Pancreas (tissue), 10 donors: ENCODE results near the gene HOXA6. TPM values are rescaled to one million over a fixed set of nuclear protein-coding genes. Genes with fewer than 3 reads are reported as not detected.

Experiments
- ATAC-seq, 4 donors: fragments of 200-7000 bp; cut with Tn5 transposase; one replicate each; pipeline versions ENCODE4 v1.8.0 to v1.9.1; 2020; ENCODE audit warnings: mild to moderate bottlenecking in 4 of 4, moderate library complexity in 4 of 4
- DNase-seq, 6 donors: peaks; one replicate each; pipeline ENCODE4 v3.0.0-alpha.2; 2020
- FAIRE-seq: peaks from 2 replicates; lab custom pipeline; 2012; peaks lifted over from hg19 to GRCh38; lab: Jason Lieb, UNC
- H3K27ac ChIP-seq, 4 donors: fragments of 200-600 bp; sonication (generic); 1 replicate in 3 of 4; 2 replicates in 1 of 4; pipeline versions ENCODE4 v1.5.0 to v1.8.0; 2020
- H3K27me3 ChIP-seq, 4 donors: fragments of 200-600 bp; one replicate each; pipeline ENCODE4 v1.8.0; 2021
- H3K36me3 ChIP-seq, 3 donors: fragments of 200-600 bp; sonication (generic) in 1 of 3; one replicate each; pipeline versions ENCODE4 v1.5.0 to v1.8.0; 2020 to 2021
- H3K4me1 ChIP-seq, 3 donors: fragments of 200-600 bp; one replicate each; pipeline ENCODE4 v1.8.0; 2021
- H3K4me3 ChIP-seq, 4 donors: fragments of 200-600 bp; sonication (generic) in 2 of 4; one replicate each; pipeline versions ENCODE4 v1.5.0 to v1.8.0; 2020 to 2021
- H3K9me3 ChIP-seq, 4 donors: fragments of 200-600 bp; one replicate each; pipeline ENCODE4 v1.8.0; 2021
- CTCF ChIP-seq, 4 donors: fragments of 200-600 bp; sonication (generic) in 3 of 4; IDR thresholded peaks; one replicate each; pipeline versions ENCODE4 v1.5.0 to v1.8.0; 2021; ENCODE audit warnings: antibody characterized with exemption in 4 of 4
- WGBS, 2 donors: extraction: QIAGEN DNeasy Blood & Tissue Kit; methylation state at CpG; one replicate each; pipeline ENCODE4 v1.1.7; 2013; 5-methylcytosine and 5-hydroxymethylcytosine counted together
- intact Hi-C, 3 donors: fragments of 100-400 bp; cut with DNase I; formaldehyde crosslinking; loops; one replicate each; pipeline versions ENCODE4 v1.11.1 to v1.14.2; 2022
- polyA plus RNA-seq, 2 donors: library from polyadenylated mRNA; stranded (reverse); fragments of 200-250 nt; gene quantifications; one replicate each; pipeline ENCODE4 v1.2.3, GENCODE V29; 2013
- total RNA-seq, 6 donors: library from RNA; stranded (reverse); fragmentation: NEBNext Ultra II Directional in 4 of 6; extraction: Animal tissue kit (Norgen Biotek cat#: 25700) in 4 of 6; gene quantifications; one replicate each; pipeline versions ENCODE4 v1.2.1 to v1.2.4, GENCODE V29; 2021 to 2023
- donor health status: healthy with polysubstance abuse.
- donor health status: DM: no; HTN: no; CAD: no; lungs with moderate emphysema.
- donor health status: DM: no; HTN: no; CAD: no.
- donor health status: control.
- donor health status: control.
- donor health status: Bipolar disorder and iron deficiency.
- donor health status: DM: yes; HTN: yes; CAD: no.
- donor health status: DM: no; HTN: no; CAD: no.
- donor health status: DM: no; HTN: no; CAD: no.
- donor health status: DM: yes; HTN: yes; CAD: no.

The HOXA6 gene
- total and polyA plus RNA-seq, 8 donors: 0.12 to 0.34 TPM; not detected in 6

- H3K4me1 ChIP-seq: peaks cover 0 to 3% (median 0%) of the 10 kb centered on the region in 3 donors
- no peaks in the 10 kb centered on the region for H3K9me3 ChIP-seq
- ATAC-seq (no peak), FAIRE-seq (no peak), DNase-seq (no peak)
- peaks cover 0 to 68% (median 4%) of the 10 kb centered on the region in 4 donors for H3K27me3 ChIP-seq
- no peaks in the 10 kb centered on the region for H3K36me3 ChIP-seq
- H3K27ac ChIP-seq: no peak overlapping the region
- 7 to 18% methylated on average over 3 of the region's 3 CpGs for whole genome bisulfite sequencing, 2 donors
- TF ChIP-seq CTCF (IDR thresholded peaks at IDR 0.05): no peak
- no peak overlapping the region for H3K4me3 ChIP-seq
- intact Hi-C loops: no loop called here
Observed at GRCh38 chr7:27126596-27127327, 20.8 kb downstream of the HOXA6 start.

DNA sequence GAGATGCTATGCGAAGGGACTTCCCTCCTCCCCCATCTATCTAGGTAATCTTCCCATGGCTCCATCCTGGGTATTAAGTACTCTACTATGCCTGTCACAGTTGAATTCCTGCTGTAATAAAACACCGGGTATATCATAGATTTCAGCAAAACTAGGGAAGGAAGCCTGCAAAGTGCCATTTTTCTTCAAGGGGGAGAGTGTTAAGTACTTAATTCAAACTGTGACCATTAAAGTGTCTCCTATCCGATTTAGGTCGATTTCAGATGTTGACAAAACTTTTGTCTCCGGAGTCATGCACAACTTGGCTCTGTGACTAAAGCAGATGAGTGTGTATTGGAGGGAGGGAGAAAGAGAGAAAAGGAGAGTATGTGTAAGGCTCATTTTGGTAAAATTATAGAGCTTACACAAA lies 21.6 kb downstream of the HOXA6 start:
- no peak for TF ChIP-seq CTCF (IDR thresholded peaks at IDR 0.05)
- Histone ChIP-seq H3K27me3 (peaks cover 0 to 61% (median 4%) of the 10 kb centered on the region in 4 donors), H3K9me3 (no peaks in the 10 kb centered on the region), H3K4me3 (no peak overlapping the region), H3K36me3 (no peaks in the 10 kb centered on the region), H3K4me1 (peaks cover 0 to 3% (median 0%) of the 10 kb centered on the region in 3 donors), H3K27ac (no peak overlapping the region)
- no peak for FAIRE-seq
- no peak for ATAC-seq
- no peak for DNase-seq
- 22 to 30% methylated on average over 5 of the region's 5 CpGs for WGBS, 2 donors
- intact Hi-C loops: no loop called here

- TF ChIP-seq CTCF (IDR thresholded peaks at IDR 0.05): no peak
- peaks cover 0 to 62% (median 4%) of the 10 kb centered on the region in 4 donors for H3K27me3 ChIP-seq
- H3K4me1 ChIP-seq: peaks cover 0 to 3% (median 0%) of the 10 kb centered on the region in 3 donors
- WGBS, 2 donors: 31 to 37% methylated on average over 8 of the region's 8 CpGs
- H3K4me3 ChIP-seq: no peak overlapping the region
- no peak for DNase-seq
- no peaks in the 10 kb centered on the region for H3K36me3 ChIP-seq
- ATAC-seq: no peak
- H3K27ac ChIP-seq: no peak overlapping the region
- intact Hi-C loops: no loop called here
- no peak for FAIRE-seq
- H3K9me3 ChIP-seq: no peaks in the 10 kb centered on the region
Observed at GRCh38 chr7:27124902-27125689, 22.5 kb downstream of the HOXA6 start.

- TF ChIP-seq CTCF (IDR thresholded peaks at IDR 0.05): no peak
- WGBS, 2 donors: 16 to 34% methylated on average over 43 of the region's 43 CpGs
- no peaks in the 10 kb centered on the region for H3K9me3 ChIP-seq
- FAIRE-seq (no peak), ATAC-seq (peak in 1 of 4 donors; percentile 57), DNase-seq (no peak)
- intact Hi-C loops: no loop called here
- peaks cover 0 to 3% (median 0%) of the 10 kb centered on the region in 3 donors for H3K4me1 ChIP-seq
- no peak overlapping the region for H3K27ac ChIP-seq
- no peaks in the 10 kb centered on the region for H3K36me3 ChIP-seq
- peaks cover 0 to 56% (median 2%) of the 10 kb centered on the region in 4 donors for H3K27me3 ChIP-seq
- no peak overlapping the region for H3K4me3 ChIP-seq
Observed at GRCh38 chr7:27124096-27124901, 23.3 kb downstream of the HOXA6 start.
